Measurements from ENCODE around the gene MAJIN.

MAJIN gene

DNA sequence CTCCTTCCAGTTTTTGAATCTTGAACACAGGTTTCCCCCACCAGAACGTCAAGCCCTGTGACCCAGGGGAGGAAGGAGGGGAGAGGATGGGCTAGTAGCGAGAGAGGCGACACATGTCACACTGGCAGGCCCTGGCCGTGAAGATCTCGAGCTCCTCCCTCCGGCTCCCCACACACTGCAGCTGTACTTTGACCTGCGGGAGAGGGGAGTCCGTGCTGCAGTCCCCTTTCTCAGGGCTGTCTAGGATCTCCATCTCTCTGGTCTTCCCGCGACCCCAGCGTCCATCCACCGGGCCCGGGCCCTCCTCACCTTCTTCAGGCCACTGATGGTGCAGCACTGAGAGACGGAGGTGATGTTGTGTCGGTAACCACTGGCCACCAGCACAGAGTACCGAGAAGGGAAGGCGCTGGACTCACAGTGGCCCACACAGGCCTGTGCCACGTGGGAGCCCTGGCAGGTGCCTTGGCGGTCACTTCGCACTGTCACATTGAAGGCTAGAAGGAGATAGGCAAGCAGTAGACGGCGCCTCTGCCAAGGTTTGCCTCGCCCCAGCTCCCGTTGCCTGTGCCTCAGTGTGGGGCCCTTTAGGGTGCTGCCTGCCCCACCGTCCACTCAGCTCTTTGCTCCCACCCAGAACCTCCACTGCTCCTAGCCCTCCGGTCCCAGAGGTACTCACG lies 37.1 kb downstream of the MAJIN start:
- no peak overlapping the region for H3K27ac Mint-ChIP-seq (ENCODE audit: low read depth)
- no peak overlapping the region for H3K4me3 Mint-ChIP-seq
- no peak for ATAC-seq (replicated peaks; ENCODE audit: extremely low read depth, poor library complexity, severe bottlenecking)
- peaks cover 7% of the 10 kb centered on the region for H3K36me3 Mint-ChIP-seq (ENCODE audit: insufficient read depth)
- H3K9me3 Mint-ChIP-seq, result no peaks in the 10 kb centered on the region
- H3K4me1 Mint-ChIP-seq, result no peaks in the 10 kb centered on the region
- no peak for DNase-seq (ENCODE audit: low spot score in 2 of 2)
- no peaks in the 10 kb centered on the region for H3K27me3 Mint-ChIP-seq

DNA sequence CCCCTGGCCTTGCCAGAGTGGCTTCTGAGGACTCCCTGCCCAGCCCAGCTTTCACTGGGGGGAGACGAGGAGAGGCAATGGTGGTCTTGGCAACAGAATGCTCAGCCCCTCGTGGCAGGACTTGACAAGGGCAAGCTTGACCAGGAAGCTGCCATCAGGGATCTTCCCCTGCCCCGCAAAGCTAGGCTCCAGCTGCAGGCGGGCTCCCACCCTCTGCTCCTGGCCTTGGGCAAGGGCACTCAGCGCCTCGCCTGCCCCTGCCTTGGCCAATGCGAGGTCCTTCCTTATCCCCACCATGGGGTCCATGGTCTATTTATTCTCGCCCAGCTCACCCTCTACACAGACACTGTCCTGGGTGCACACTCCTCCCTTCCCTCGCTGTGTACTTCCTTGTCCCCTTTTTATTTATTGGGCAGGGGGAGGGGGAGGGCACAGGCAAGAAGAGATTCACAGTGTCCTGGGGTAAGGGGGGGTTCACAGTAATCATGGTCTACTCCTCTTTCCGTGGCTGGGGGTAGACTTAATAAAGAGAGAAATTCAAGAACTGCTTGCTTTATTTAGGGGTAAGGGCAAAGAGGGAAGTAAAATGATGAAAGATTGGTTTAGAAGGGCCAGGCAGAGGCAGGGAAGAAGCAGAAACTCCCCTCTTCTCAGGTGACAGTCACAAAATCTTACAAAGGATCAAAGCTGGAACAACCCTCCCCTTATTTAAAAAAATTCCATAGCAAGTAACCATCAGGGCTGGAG lies 37.8 kb downstream of the MAJIN start:
- no peaks in the 10 kb centered on the region for H3K27me3 Mint-ChIP-seq
- no peak overlapping the region for H3K4me3 Mint-ChIP-seq
- no peaks in the 10 kb centered on the region for H3K4me1 Mint-ChIP-seq
- ATAC-seq (replicated peaks; ENCODE audit: extremely low read depth, poor library complexity, severe bottlenecking) (no peak), DNase-seq (ENCODE audit: low spot score in 2 of 2) (no peak)
- H3K36me3 Mint-ChIP-seq (ENCODE audit: insufficient read depth), result peaks cover 12% of the 10 kb centered on the region
- H3K9me3 Mint-ChIP-seq, result no peaks in the 10 kb centered on the region
- H3K27ac Mint-ChIP-seq (ENCODE audit: low read depth), result no peak overlapping the region

DNA sequence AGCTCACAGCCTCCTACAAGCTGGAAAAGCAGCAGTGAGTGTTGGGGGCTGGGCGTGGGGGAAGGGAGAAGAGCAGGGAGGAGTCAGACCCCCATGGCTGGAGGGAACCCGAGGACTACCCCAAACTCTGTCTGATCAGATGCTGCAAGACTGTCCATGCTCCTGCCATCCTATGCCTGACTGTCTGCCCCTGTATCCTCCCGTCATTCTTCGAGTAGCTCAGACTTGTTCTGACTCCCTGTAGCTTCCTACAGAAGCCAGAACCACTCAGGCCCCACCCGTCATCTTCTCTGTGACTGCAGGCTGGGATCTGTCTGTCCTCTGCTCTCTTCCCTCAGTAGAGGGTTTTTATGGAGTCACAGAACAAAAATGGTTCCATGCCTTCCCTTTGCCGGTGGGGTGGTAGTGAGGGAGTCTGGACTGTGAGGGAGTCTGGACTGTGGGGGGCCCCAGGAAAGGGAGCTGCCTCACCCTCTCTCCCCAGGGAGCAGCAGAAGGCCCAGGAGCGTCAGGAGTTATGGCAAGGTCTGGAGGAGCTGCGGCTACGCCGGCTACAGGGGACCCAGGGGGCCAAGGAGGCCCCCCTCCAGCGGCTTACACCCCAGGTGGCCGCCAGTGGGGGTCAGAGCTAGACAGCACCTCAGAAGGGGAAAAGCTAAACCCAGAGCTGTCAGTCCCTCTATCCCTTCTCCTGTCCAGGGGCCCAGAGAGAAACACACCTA lies 38.5 kb downstream of the MAJIN start:
- no peak overlapping the region for H3K4me3 Mint-ChIP-seq
- H3K36me3 Mint-ChIP-seq (ENCODE audit: insufficient read depth), result peaks cover 12% of the 10 kb centered on the region
- H3K27ac Mint-ChIP-seq (ENCODE audit: low read depth), result no peak overlapping the region
- DNase-seq (ENCODE audit: low spot score in 2 of 2) (no peak), ATAC-seq (replicated peaks; ENCODE audit: extremely low read depth, poor library complexity, severe bottlenecking) (no peak)
- H3K9me3 Mint-ChIP-seq, result no peaks in the 10 kb centered on the region
- no peaks in the 10 kb centered on the region for H3K27me3 Mint-ChIP-seq
- no peaks in the 10 kb centered on the region for H3K4me1 Mint-ChIP-seq

DNA sequence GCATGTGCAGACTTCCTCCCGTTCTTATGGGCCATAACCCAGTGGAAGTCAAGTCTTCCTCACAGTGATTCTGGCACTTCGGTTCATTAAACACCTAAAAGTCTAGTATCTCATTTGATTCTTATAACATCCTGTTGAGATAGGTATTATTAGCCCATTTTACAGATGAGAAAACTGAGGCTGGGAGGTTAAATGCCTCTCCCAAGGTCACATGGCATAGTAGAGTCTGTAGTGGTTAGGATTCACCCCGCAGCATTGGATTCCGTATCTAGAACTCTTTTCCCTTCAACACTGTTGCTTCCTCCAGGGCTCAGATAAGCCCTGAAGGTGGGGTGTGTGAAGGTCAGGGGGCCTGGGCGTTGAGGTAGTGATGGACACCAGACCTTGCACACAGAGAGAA lies 39.6 kb downstream of the MAJIN start:
- Mint-ChIP-seq H3K27ac (ENCODE audit: low read depth) (no peak overlapping the region), H3K9me3 (no peaks in the 10 kb centered on the region), H3K4me3 (no peak overlapping the region), H3K36me3 (ENCODE audit: insufficient read depth) (peaks cover 19% of the 10 kb centered on the region), H3K27me3 (no peaks in the 10 kb centered on the region), H3K4me1 (peaks cover under 1% of the 10 kb centered on the region)
- DNase-seq (ENCODE audit: low spot score in 2 of 2) (no peak), ATAC-seq (replicated peaks; ENCODE audit: extremely low read depth, poor library complexity, severe bottlenecking) (no peak)

DNA sequence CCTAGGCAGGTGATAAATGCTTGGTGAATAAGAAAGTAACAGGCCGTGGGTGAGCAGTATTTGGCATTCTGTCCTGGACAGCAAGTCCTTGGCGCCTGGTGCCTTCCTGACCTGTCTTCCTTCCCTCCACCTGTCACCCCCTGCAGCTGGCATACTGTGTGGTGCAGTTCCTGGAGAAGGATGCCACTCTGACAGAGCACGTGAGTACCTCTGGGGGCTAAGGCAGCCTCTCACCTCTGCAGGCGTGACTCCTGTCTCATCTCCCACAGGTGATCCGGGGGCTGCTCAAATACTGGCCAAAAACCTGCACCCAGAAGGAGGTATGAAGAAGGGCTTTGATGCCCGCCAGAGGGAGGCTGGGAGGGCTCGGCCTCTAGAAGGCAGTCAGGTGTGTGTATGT lies 40.6 kb downstream of the MAJIN start:
- no peaks in the 10 kb centered on the region for H3K27me3 Mint-ChIP-seq
- ATAC-seq (replicated peaks; ENCODE audit: extremely low read depth, poor library complexity, severe bottlenecking), result no peak
- peaks cover 19% of the 10 kb centered on the region for H3K36me3 Mint-ChIP-seq (ENCODE audit: insufficient read depth)
- no peak overlapping the region for H3K27ac Mint-ChIP-seq (ENCODE audit: low read depth)
- no peak for DNase-seq (ENCODE audit: low spot score in 2 of 2)
- no peaks in the 10 kb centered on the region for H3K9me3 Mint-ChIP-seq
- H3K4me1 Mint-ChIP-seq, result peaks cover 5% of the 10 kb centered on the region
- H3K4me3 Mint-ChIP-seq, result no peak overlapping the region

DNA sequence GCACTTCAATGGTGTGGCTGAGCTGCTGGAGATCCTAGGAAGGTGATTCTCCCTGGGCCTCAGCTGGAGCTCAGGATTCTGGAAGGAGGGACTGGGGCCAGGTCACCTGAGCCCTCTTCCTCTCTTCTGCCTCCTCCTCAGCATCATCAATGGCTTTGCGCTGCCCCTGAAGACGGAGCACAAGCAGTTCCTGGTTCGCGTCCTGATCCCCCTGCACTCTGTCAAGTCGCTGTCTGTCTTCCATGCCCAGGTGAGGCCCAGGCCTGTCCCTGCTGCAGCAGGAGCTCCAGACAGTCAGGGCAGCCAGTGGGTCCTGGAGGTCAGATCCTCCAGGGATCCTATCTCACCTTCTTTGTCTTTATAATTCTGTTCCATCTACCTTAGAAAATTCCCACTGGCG lies 41.6 kb downstream of the MAJIN start:
- Mint-ChIP-seq H3K4me3 (no peak overlapping the region), H3K27me3 (no peaks in the 10 kb centered on the region), H3K27ac (ENCODE audit: low read depth) (no peak overlapping the region), H3K9me3 (no peaks in the 10 kb centered on the region), H3K36me3 (ENCODE audit: insufficient read depth) (peaks cover 19% of the 10 kb centered on the region), H3K4me1 (peaks cover 7% of the 10 kb centered on the region)
- ATAC-seq (replicated peaks; ENCODE audit: extremely low read depth, poor library complexity, severe bottlenecking) (no peak), DNase-seq (ENCODE audit: low spot score in 2 of 2) (no peak)

DNA sequence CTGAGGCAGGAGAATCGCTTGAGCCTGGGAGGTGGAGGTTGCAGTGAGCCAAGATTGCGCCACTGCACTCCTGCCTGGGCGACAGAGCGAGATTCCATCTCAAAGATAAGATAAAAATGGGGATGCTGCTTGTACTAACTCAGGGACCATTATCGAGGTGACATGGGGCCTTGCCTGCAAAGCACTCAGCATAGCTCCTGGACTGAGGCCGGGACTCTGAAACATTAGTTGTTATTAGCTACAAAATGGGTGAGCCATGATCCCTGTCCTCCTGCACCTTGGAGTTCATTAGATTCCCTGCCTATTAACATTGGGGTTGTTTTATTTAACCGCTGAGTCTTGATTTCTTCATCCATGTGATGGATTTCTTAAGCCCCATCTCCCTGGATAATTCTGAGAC lies 42.3 kb downstream of the MAJIN start:
- Mint-ChIP-seq H3K9me3 (no peaks in the 10 kb centered on the region), H3K27ac (ENCODE audit: low read depth) (no peak overlapping the region), H3K36me3 (ENCODE audit: insufficient read depth) (peaks cover 16% of the 10 kb centered on the region), H3K4me1 (peaks cover 14% of the 10 kb centered on the region), H3K4me3 (no peak overlapping the region), H3K27me3 (no peaks in the 10 kb centered on the region)
- no peak for ATAC-seq (replicated peaks; ENCODE audit: extremely low read depth, poor library complexity, severe bottlenecking)
- DNase-seq (ENCODE audit: low spot score in 2 of 2), result no peak

DNA sequence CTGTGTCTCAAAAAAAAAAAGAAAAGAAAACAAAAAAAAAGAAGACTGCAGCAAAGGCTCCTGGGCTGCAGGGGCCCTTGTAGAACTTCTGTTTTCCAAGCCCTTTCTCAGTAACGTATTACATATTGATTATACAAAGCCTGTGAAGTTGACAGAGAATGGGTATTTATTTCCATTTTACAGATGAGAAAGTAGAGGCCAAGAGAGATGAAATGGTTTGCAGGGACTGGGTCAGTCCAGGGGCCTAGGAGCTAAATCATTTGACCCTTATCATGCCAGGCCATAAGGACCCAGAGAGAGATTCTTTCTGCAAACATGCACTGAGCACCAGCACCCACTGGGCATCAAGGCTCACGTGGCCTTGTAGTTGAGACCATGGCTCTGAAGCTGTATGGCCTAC lies 43.0 kb downstream of the MAJIN start:
- DNase-seq (ENCODE audit: low spot score in 2 of 2), result no peak
- H3K4me3 Mint-ChIP-seq, result no peak overlapping the region
- ATAC-seq (replicated peaks; ENCODE audit: extremely low read depth, poor library complexity, severe bottlenecking), result no peak
- peaks cover 16% of the 10 kb centered on the region for H3K36me3 Mint-ChIP-seq (ENCODE audit: insufficient read depth)
- H3K27me3 Mint-ChIP-seq, result no peaks in the 10 kb centered on the region
- no peaks in the 10 kb centered on the region for H3K9me3 Mint-ChIP-seq
- peaks cover 21% of the 10 kb centered on the region for H3K4me1 Mint-ChIP-seq
- H3K27ac Mint-ChIP-seq (ENCODE audit: low read depth), result no peak overlapping the region

DNA sequence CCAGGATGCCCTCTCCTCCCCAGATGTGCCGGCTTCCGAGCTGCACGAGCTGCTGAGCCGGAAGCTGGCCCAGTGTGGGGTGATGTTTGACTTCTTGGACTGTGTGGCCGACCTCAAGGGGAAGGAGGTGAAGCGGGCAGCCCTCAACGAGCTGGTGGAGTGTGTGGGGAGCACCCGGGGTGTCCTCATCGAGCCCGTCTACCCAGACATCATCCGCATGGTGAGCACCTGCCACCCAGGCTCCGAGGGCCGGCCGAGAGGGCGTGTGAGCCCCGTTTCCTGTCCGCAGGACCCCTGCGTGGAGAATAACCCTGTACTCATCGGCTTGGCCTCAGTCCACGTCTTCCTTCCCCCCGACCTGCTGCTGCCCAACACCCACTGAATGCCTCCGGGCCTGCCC lies 45.2 kb downstream of the MAJIN start:
- H3K27me3 Mint-ChIP-seq, result no peaks in the 10 kb centered on the region
- no peak for ATAC-seq (replicated peaks; ENCODE audit: extremely low read depth, poor library complexity, severe bottlenecking)
- H3K36me3 Mint-ChIP-seq (ENCODE audit: insufficient read depth), result peaks cover 13% of the 10 kb centered on the region
- H3K4me3 Mint-ChIP-seq, result peak overlapping the region; percentile 56
- H3K4me1 Mint-ChIP-seq, result peaks cover 25% of the 10 kb centered on the region
- H3K27ac Mint-ChIP-seq (ENCODE audit: low read depth), result no peak overlapping the region
- no peak for DNase-seq (ENCODE audit: low spot score in 2 of 2)
- H3K9me3 Mint-ChIP-seq, result no peaks in the 10 kb centered on the region

DNA sequence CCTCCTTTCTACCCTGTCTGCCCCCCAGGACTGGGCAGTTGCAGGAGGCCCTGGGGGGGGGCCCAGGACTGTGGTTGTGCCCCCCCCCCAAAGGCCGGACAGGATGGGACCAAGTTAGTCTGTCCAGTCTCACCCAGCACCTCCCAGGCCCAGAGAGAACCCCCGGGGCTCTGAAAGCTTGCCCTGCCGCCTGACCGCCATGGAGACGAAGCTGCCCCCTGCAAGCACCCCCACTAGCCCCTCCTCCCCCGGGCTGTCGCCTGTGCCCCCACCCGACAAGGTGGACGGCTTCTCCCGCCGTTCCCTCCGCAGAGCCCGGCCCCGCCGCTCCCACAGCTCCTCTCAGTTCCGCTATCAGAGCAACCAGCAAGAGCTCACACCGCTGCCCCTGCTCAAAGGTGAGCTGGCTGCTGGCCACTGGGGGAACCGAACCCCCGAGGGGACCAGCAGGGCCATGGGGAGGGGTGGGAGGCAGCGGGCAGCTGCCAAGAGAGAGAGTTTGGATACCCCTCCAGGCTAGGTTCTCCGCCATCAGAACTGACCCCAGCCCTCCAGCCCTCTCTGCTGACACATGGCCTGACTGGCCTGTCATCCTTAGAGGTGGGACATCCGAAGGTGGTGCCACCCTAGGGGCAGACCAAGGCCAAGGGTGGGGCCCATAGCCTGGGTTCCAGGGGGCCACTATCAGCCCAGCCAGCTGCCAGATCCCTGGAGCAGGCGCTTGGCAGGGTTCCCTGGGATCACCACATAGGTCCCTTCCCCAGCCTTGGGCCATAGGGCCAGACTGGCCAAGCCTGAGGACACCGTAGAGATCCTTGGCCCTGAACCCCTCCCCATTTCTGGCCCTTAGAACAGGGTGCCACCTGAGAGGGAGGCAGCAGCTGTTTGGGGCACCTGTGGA lies 46.1 kb downstream of the MAJIN start:
- H3K4me1 Mint-ChIP-seq, result peaks cover 25% of the 10 kb centered on the region
- ATAC-seq (replicated peaks; ENCODE audit: extremely low read depth, poor library complexity, severe bottlenecking) (no peak), DNase-seq (ENCODE audit: low spot score in 2 of 2) (no peak)
- no peaks in the 10 kb centered on the region for H3K27me3 Mint-ChIP-seq
- peak overlapping the region; percentile 97 for H3K27ac Mint-ChIP-seq (ENCODE audit: low read depth)
- peak overlapping the region; percentile 98 for H3K4me3 Mint-ChIP-seq
- peaks cover 13% of the 10 kb centered on the region for H3K36me3 Mint-ChIP-seq (ENCODE audit: insufficient read depth)
- H3K9me3 Mint-ChIP-seq, result no peaks in the 10 kb centered on the region

DNA sequence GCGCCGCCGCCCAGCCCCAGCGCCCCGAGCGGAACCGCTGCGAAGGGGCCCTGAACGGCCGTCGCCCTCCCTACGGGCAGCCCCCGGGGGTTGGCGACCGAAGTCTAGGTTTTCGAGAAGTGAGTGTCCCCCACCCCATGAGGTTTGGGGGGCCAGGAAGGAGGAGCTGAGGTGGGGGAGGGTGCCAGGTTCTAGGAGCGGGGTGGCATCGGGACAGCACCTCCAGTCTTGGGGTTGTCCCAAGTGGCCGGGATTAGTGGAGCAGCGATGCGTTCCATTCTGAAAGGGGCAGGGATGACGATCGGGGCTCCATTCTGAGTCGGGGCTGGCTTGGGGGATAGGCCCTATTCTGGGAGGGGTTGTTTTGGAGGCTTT lies 47.0 kb downstream of the MAJIN start:
- H3K27ac Mint-ChIP-seq (ENCODE audit: low read depth), result peak overlapping the region; percentile 97
- no peaks in the 10 kb centered on the region for H3K9me3 Mint-ChIP-seq
- H3K36me3 Mint-ChIP-seq (ENCODE audit: insufficient read depth), result peaks cover 11% of the 10 kb centered on the region
- H3K4me3 Mint-ChIP-seq, result peak overlapping the region; percentile 98
- peaks cover 25% of the 10 kb centered on the region for H3K4me1 Mint-ChIP-seq
- DNase-seq (ENCODE audit: low spot score in 2 of 2), result no peak
- ATAC-seq (replicated peaks; ENCODE audit: extremely low read depth, poor library complexity, severe bottlenecking), result no peak
- H3K27me3 Mint-ChIP-seq, result no peaks in the 10 kb centered on the region

All from central memory CD8-positive, alpha-beta T cell (primary cell).